ENCODE measurements around the gene CDHR3.
"Not testable (repeated sequence)": the region's sequence is repeated elsewhere in the genome, so short reads cannot be mapped to it uniquely, and the experiment has no call there.

Gene CDHR3

DNA sequence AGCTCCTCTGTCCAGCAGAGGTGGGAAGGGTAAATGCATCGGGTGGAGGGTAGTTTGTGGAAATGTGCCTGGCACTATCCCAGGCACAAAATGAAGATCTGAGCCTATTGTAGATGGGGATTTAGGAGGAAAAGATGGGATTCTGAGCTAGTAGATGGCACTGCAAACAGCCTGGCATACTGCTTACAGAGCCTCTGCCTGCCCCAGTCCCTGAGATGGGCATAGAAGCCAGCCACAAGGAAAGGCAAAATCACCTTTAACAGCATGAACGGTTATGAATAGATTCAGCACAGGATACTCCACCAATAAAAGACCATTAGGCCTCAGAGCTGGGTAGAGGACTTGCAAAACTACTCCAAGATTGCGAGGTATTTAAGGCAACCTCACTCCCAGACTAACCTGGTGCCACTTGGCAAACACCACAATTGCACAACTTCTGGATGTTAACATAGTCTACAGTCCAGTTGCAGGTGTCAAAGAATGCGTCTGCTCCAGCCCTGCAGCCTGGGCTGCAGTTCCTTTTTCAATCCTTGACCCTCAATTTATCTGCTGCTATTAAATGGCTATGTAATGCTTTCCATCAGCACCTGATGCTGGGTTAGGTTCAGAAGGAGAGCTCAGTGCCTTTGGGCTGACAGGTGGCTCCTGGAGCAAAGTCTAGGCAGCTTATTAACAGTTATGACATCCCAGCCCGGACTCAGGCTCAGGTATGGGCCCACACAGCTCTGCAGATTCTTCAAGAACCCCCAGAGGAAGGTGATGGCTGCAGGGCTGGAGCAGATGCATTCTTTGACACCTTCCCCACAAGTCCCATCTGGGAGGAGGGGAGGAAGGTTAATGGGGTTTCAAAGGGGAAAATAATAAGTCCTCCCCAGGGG, 34.0 kb downstream of the CDHR3 start:
- FAIRE-seq = no peak
- no peak for DNase-seq (ENCODE audit: low spot score)

DNA sequence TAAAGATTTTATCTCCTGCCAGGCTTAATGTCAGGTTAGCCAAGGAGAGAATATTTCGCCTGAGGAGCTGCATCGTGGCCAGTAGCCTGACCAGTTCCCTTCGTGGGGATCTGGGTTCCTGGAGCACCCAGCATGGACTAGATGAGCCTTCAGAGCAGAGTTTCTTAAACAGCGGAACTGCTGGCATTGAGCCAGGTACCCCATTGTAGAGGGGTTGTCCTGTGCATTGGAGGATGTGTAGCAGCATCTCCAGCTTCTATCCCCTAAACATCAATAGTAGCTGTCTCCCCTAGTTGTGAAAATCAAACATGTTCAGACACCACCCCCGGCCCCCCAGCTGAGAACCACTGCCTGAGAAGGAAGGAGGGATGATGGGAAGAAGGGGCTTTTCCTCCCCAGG, 36.2 kb downstream of the CDHR3 start:
- FAIRE-seq (no peak), DNase-seq (ENCODE audit: low spot score) (no peak)

DNA sequence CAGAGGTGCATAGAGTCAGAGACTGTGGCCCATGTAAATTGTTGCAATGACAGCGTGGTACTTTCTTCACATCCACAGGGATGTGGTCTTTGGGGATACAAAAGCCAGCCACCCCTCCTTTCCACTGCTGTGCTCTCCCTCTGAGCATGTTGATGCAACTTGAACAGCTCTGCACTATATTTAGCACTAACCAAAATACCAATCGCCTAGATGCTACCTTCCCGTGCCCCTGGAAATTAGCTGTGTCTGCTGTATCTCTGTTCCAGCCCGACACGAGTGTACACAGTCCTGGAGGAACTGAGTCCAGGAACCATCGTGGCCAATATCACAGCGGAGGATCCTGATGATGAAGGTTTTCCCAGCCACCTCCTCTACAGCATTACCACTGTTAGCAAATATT, 38.1 kb downstream of the CDHR3 start:
- DNase-seq (ENCODE audit: low spot score) = no peak

DNA sequence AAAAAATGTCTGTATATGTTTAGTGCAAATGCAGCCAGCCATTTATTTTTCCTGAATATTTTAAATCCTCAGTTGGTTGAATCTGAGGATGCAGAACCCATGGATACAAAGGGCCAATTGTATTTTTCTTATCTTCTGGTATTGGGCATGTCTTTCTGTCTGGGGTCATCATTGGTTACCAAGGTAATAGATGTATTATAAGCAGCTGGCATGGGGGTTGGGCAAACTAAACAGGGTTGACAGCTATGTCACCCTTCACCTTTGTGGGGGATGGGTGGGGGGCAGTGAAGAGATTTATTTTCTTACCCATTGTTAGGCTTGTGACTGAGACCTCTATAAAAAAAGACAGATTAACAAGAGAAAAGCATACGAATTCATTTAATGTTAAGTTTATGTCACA, 38.8 kb downstream of the CDHR3 start:
- FAIRE-seq = no peak
- DNase-seq (ENCODE audit: low spot score) = no peak

More for the DNA sequence above, 38.1 kb downstream of the CDHR3 start:
- FAIRE-seq = no peak

DNA sequence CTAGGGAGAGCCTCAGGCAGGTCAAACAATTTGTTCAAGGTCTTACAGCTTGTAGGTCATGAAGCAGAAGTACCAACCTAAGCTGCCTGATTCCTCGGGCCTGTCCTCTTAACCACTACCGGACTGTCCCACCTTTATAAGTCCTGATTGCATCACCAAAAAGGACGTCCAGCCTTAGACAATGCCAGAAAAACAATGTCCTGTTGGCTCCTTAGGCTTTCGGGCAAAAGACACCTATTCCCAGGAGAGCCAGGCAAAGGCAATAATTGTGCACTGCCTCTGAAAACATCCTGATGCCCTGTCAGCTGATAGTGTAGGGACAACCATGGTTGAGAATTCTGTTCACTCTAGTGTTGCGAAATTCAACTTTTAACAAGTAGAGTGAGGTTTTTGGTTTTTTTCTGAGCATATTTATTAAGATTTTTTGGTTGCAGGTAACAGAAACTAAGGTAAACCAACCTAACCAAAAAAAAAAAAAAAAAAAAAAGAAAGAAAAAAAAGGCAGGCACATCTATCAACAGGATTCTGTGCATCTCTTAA, 40.5 kb downstream of the CDHR3 start:
- FAIRE-seq = no peak
- DNase-seq (ENCODE audit: low spot score) = no peak

DNA sequence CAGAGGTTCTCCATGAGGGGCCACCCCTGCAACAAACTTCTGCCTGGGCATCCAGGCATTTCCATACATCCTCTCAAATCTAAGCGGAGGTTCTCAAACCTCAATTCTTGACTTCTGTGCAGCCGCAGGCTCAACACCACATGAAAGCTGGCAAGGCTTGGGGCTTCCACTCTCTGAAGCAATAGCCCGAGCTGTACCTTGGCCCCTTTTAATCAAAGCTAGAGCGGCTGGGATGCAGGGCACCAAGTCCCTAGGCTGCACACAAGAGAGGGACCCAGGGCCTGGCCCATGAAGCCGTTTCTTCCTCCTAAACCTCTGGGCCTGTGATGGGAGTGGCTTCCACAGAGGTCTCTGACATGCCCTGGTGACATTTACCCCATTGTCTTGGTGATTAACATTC, 43.8 kb downstream of the CDHR3 start:
- DNase-seq (ENCODE audit: low spot score) (no peak), FAIRE-seq (no peak)

DNA sequence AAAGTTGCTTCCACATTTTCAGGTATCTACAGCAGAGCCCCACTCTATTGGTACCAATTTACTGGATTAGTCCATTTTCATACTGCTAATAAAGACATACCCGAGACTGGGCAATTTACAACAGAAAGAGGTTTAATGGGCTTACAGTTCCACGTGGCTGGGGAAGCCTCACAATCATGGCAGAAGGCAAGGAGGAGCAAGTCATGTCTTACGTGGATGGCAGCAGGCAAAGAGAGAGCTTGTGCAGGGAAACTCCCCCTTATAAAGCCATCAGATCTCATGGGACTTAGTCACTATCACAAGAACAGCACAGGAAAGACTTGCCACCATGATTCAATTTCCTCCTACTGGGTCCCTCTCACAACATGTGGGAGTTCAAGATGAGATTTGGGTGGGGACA, 44.7 kb downstream of the CDHR3 start:
- not testable (repeated sequence) for DNase-seq (ENCODE audit: low spot score); FAIRE-seq

DNA sequence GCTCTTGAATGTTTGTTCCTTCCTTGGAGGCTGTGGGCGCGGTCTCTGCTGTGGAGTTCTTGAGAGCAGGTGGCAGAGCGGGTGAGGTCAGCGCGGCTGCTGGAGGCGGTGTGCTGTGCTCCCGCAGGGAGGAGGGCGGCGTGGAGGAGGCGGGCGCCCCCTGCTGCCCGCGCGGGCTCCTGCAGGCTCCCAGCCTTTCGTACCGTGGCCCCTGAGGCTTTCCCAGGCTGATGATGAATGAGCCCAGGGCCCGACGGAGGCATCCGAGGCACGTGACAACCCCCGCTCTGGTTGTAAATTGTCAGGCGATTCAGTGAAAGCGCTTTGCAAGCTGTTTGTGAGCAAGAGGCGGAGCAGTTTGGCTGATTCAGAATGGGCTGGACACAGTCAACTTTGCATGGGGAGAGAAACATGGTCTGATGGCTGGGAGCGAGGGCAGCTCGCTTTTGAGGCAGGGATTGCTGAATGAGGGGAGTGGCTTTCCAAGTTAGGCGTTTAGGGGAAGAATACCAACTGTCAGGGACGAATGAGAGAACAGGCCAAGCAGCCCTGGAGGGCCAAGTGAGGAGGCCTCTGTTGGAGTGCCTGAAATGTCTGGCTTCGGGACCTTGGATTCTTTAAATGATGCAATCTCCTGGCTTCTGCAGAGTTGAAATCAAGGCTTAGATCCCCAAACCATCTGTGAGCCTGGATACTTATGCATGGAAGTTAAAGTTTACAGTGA, 46.6 kb downstream of the CDHR3 start:
- DNase-seq (ENCODE audit: low spot score) (peak; percentile 98), FAIRE-seq (peak; percentile 37)

DNA sequence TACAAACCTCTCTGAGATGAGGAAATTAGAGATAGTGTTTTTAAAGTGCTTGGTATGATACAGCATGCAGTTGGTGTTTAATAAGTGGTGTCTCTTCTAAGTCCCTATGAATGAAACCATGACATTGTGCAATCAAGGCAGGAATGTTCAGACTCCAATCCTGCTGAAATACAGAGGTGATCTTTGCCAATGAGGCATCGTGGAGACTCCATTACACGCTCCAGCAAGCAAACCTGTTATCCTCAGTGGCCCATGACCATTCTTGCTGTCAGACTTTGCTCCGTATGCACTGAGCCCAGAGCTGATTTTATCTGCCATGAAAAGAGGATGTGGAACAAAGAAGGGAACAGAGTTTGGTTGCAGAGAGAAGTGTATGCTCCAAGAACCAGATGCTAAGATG, 47.3 kb downstream of the CDHR3 start:
- FAIRE-seq = no peak
- DNase-seq (ENCODE audit: low spot score) = no peak

DNA sequence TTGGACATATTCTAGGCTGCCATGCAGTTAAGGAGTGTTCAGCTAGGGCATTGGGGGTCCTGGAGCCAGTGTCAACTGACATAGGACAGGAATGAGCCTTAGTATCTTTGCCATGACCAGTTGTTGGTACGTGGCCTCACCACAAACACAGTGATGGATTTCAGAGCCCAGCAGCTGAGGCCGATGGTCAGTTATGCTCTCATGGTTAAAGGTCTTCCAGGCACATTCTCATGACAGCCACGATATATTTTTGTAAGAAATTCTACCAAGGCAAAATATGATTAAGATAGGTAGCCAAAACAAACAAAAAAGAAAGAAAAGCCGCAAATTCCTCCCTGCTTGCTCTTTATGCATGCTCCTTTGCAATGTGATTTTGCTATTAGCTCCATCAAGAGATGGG, 47.8 kb downstream of the CDHR3 start:
- no peak for FAIRE-seq
- DNase-seq (ENCODE audit: low spot score) = no peak

DNA sequence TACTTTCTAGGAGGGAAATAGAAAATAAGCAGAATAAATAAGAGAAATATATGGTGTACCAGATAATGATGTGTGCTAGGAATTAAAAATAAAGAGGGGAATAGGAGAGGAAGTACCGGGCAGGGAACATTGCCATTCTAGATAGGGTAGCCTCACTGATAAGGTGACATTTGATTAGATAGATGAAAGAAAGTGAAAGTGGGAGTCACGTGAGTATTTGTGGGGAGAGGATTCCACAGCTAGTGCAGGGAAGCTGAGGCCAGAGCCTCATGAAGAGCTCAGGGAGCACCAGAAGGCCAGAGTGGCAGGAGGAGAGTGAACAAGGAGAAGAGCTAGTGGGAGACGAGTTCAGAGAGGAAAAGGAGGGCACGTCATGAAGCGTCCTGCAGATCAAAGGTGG, 49.1 kb downstream of the CDHR3 start:
- FAIRE-seq (no peak), DNase-seq (ENCODE audit: low spot score) (no peak)

DNA sequence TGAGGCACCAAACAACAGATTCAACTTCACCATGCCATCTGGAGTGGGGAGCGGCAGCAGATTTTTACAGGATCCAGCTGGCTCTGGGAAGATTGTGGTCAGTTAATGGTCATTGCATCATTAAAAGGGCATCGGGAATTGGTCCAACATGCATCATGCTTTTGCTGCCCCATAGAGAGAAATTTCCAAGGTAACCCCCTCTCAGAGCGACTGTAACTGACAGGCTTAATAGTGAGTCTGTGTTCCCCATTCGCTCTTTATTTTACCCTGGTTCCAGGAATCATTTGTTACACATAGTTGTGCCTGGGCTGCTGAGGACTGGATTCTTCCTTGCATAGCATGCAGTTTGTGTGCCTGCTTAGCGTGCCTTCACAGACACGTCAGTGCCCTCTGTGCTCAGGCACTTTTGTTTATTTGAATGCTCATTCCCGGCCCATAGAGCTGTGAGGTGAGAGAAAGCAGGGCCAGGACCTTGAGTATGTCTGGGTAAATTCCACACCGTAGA, 49.9 kb downstream of the CDHR3 start:
- DNase-seq (ENCODE audit: low spot score) (no peak), FAIRE-seq (no peak)

DNA sequence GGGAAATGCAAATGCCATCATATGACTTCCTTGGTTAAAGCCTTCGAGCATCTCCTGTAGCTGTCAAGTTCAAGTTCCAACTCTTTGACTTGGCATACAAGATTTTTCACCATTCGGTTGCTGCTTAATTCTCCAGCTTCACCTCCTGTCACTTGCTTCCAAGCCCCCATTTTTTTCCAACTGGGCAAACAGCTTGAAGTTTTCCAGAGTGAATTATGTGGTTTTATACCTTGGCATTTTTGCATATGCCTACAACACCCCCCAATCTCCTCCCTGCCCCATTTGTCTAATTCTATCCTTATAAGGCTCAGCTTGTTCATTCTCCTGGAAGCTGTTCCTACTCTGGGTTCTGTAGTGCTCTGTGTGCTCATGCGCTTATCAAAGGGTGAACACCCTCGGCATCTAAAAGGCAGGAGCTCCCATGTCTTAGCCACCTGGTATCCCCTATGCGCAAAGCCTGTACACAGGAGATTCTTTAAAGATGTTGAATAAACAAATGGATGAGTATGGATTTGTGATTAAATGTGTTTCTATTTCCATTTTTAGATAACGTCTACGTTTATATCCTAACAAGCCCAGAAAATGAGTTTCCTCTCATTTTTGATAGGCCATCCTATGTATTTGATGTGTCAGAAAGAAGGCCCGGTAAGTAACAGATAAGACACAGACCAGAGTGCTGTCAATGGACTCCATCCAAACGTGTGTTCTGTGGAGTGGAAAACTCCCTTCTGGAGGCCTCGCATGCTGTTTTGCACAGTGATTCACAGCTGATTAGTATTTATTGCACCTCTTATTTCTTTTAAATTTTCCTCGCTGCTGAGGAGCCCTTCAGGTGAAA, 52.5 kb downstream of the CDHR3 start:
- FAIRE-seq = no peak
- no peak for DNase-seq (ENCODE audit: low spot score)

DNA sequence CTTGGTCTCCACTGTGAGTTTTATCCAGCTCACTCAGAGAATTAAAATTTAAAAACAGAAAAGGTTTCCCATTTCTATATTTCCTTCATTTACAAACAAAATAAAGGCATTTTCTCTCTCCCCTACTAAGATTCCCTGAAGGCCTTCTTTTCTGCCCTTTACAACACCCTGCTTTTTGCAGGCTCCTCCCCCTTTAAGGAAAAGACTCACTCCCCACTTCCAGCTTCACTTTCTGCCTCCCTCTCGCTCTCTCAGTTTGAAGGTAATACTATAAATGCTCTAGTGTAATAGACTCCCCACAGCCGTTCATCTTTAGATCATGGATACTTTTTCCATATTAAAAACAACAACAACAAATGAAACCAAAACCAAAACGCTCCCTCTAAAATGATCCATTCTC, 53.3 kb downstream of the CDHR3 start:
- DNase-seq (ENCODE audit: low spot score) (no peak), FAIRE-seq (no peak)

DNA sequence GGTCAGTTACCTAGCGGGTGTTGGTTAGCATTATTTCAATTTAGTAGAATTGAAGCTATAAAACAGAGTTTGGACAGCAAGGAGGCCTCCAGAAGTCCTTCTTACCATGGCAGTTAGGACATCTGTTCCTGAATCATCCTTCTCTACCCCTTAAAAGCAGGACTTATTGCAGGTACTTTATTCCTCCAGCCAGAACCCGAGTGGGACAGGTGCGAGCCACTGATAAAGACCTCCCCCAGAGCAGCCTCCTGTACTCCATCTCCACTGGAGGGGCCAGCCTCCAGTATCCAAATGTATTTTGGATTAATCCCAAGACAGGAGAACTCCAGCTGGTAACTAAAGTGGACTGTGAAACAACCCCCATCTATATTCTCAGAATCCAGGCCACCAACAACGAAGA, 54.6 kb downstream of the CDHR3 start:
- no peak for FAIRE-seq
- no peak for DNase-seq (ENCODE audit: low spot score)

DNA sequence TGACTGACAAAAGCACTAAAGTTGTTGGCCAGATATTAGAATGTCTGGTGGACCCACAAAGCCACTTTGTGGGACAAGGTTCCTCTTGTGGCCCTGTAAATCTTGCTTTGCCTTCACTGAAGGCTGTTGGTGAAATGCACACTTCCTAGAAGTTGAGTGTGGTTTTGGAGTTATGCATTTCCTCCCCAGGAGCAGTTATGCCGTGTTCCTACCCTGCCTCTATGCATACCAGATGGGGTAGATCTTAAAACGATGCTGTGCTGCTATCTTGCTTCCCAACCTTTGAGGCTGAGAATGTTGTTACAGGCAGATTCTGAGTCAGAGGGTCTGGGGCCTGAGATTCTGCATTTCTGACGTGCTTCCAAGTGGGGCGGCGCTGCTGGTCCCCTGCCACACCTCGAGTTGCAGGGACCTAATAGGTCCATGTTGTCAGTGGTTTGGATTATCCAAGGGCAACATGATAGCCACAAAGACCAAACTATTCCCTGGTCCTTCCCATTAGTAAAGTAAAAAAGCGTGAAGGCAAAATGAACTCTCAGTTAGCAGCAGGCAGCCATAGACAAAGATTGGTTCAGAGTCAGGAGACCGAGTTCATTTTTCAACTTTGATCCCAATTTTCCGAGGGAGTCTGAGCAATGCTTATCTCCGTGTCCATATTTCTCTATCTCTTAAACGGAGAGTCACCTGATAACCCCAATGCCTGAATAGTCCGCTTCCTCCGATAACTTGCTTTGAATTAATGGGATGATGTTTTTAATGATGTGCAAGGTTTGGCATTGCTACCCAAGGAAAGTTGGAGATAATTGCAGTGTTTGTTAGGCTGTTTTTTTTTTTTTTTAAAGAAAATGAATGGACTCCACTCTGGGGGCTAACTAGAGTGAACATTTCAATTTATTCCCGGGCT, 55.8 kb downstream of the CDHR3 start:
- DNase-seq (ENCODE audit: low spot score) = no peak
- no peak for FAIRE-seq

DNA sequence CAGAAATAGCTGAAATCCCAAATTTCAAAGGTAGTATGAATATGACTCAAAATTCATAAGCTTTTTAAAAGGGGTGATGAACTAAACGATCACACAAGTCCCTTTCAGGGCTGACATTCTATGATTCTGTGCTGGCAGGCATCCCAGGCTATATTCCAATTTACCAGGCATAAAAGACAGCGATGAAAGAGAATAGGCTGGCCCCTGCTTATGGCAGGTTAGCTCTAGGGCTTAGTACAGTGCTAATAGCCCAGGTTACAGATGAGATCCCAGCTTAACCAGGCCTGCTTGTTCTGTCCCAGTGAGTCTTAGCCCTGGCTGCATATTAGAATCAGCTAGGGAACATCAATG, 56.4 kb downstream of the CDHR3 start:
- DNase-seq (ENCODE audit: low spot score) (no peak), FAIRE-seq (no peak)

DNA sequence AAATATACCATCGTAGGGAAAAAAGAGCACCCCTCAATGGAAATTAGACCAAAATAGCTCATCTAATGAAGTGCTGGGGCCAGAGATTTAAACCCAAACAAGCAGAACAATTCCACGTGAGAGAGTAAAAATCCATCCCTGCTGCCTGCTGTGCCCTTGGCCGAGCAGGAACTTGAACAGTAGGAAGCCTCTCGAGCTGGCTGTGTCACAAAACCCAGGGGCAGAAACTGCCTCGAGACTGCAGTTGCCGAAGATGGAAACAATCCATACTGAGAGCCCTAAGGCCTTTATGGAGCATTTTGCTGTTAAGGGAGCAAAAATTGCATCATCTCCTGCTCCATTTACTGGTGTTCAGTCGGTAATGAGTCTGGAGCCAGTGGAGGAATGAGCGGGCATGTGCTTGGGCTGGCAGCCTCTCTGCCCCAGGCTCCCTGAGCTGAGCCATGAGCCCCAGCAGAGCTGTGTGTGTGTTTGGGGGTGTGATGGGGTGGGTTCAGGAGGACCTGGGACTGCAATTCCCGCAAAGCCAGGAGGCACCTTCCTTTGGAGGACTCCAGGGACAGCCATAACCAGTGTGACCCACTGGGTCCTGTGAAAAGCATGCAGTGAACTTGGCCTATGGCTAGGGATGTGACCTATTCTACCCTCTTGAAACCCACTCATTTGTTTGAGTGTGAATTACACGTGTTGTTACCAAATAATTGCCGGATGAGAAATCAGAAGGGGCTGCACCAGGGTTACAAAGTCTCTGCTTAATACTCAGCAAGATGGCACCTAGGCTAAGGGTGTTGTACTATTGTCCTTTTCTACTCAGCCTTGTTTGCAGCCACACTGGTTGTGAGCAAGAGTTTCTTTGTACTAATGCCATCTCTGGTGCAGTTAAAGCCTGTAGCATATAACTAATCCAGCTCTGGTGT, 58.3 kb downstream of the CDHR3 start:
- FAIRE-seq = no peak
- no peak for DNase-seq (ENCODE audit: low spot score)

DNA sequence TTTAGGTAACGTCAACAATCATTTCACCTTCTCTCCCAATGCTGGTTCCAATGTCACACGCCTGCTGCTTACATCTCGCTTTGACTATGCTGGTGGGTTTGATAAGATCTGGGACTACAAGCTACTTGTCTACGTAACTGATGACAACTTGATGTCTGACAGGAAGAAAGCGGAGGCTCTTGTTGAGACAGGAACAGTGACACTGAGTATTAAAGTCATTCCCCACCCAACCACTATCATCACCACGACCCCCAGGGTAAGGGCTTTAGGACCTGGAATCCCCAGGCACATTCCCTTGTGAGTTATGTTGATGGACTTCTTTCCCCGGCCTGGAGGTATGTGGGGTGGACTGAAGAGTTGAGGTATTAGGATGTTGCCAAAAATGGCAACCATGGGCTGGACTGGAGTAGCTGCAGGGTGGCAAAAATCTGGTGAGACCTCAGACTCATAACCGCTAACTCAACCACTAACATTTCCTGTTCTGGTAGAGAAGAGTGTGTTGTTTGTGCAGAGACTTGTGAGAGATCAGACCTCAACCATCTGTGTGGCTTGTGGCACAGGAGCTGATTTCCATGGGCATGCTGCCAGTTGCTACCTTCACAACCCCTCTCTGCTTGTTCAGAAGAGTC, 59.2 kb downstream of the CDHR3 start:
- FAIRE-seq (no peak), DNase-seq (ENCODE audit: low spot score) (no peak)

Measured in urothelium cell line (cell line).